MCF 10A (cell line): ENCODE data around the gene PRKCZ. TPM values are rescaled to one million over a fixed set of nuclear protein-coding genes. Genes with fewer than 3 reads are reported as not detected.
A peak's percentile ranks its signal among the peaks of the same experiment; 100 is the strongest.

Experiments used
- BruUV-seq: library from RNA; stranded (reverse); fragments of 400-500 nt; replicated peaks from 2 replicates; lab custom pipeline; 2021; lab: Mats Ljungman, UMichigan
- CTCF ChIA-PET: fragments of 300-600 bp; sonication (Branson Sonifier 250); formaldehyde crosslinking; extraction: SDS; loops from one replicate; lab custom pipeline; 2021; ENCODE audit warnings: antibody characterized with exemption, inconsistent platforms; lab: Yijun Ruan, JAX
- POLR2A ChIA-PET: fragments of 300-600, 350-650 bp; sonication (Branson Sonifier 250); formaldehyde crosslinking; extraction: SDS; loops from one replicate; lab custom pipeline; 2020; ENCODE audit warnings: antibody characterized with exemption, inconsistent platforms; lab: Yijun Ruan, JAX
- DNase-seq: peaks from one replicate; pipeline ENCODE4 v3.0.0-alpha.2; 2018; ENCODE audit not compliant: unreplicated experiment
- H3K27ac Mint-ChIP-seq: one replicate; pipeline ENCODE4 v1.8.0; 2022; ENCODE audit warnings: mild to moderate bottlenecking, low read depth, mixed read lengths; ENCODE audit not compliant: unreplicated experiment
- H3K27me3 Mint-ChIP-seq: one replicate; pipeline ENCODE4 v1.8.0; 2022; ENCODE audit warnings: mixed read lengths; ENCODE audit not compliant: insufficient read depth, unreplicated experiment
- H3K36me3 Mint-ChIP-seq: one replicate; pipeline ENCODE4 v1.8.0; 2022; ENCODE audit warnings: mild to moderate bottlenecking, moderate library complexity, mixed read lengths; ENCODE audit not compliant: insufficient read depth, unreplicated experiment
- H3K4me1 Mint-ChIP-seq: one replicate; pipeline ENCODE4 v1.8.0; 2022; ENCODE audit warnings: mixed read lengths; ENCODE audit not compliant: insufficient read depth, unreplicated experiment
- H3K4me3 Mint-ChIP-seq: one replicate; pipeline ENCODE4 v1.8.0; 2022; ENCODE audit warnings: mild to moderate bottlenecking, moderate library complexity, mixed read lengths; ENCODE audit not compliant: unreplicated experiment
- H3K9me3 Mint-ChIP-seq: one replicate; pipeline ENCODE4 v1.8.0; 2022; ENCODE audit warnings: mixed read lengths; ENCODE audit not compliant: unreplicated experiment
- CTCF ChIP-seq: fragments of 200-600 bp; IDR thresholded peaks from one replicate; pipeline ENCODE4 v1.8.0; 2022; ENCODE audit warnings: antibody characterized with exemption, mild to moderate bottlenecking; ENCODE audit not compliant: unreplicated experiment
- intact Hi-C: fragments of 100-400 bp; cut with micrococcal nuclease; formaldehyde crosslinking; loops from 2 replicates; pipeline ENCODE4 v1.14.1; 2022
- total RNA-seq: library from RNA; stranded (reverse); gene quantifications from 2 replicates; pipeline ENCODE4 v1.2.3, GENCODE V29; 2022

Gene PRKCZ
- total RNA-seq, 1 experiment from 2014 or later, result 24.9 TPM

GRCh38 chr1:2009101-2010053, 40.8 kb upstream of the PRKCZ start:
- peaks cover 15% of the 10 kb centered on the region for H3K27me3 Mint-ChIP-seq

GRCh38 chr1:2014181-2014580, 36.0 kb upstream of the PRKCZ start:
- ChIA-PET CTCF (no interaction called here), POLR2A (no interaction called here)
- no peak for DNase-seq
- TF ChIP-seq CTCF, result no peak
- no TSS peak for BruUV-seq
- Mint-ChIP-seq H3K36me3 (no peaks in the 10 kb centered on the region), H3K27ac (no peak overlapping the region), H3K9me3 (no peaks in the 10 kb centered on the region), H3K27me3 (peaks cover 38% of the 10 kb centered on the region), H3K4me1 (peaks cover 9% of the 10 kb centered on the region), H3K4me3 (no peak overlapping the region)
- intact Hi-C loops, result no loop called here

More at GRCh38 chr1:2009101-2010053, 40.8 kb upstream of the PRKCZ start:
- intact Hi-C loops, result no loop called here
- POLR2A ChIA-PET, result no interaction called here
- no peak overlapping the region for H3K27ac Mint-ChIP-seq
- H3K4me1 Mint-ChIP-seq, result no peaks in the 10 kb centered on the region
- CTCF ChIA-PET, result interaction anchor here (1.0 kb wide), 1 partner anchor 35 kb away, joined by 5 read pairs; no protein-coding TSS in a partner anchor
- no peak for TF ChIP-seq CTCF
- no peaks in the 10 kb centered on the region for H3K36me3 Mint-ChIP-seq
- DNase-seq, result no peak
- H3K4me3 Mint-ChIP-seq, result no peak overlapping the region
- H3K9me3 Mint-ChIP-seq, result no peaks in the 10 kb centered on the region
- no TSS peak for BruUV-seq

- peaks cover 9% of the 10 kb centered on the region for H3K4me1 Mint-ChIP-seq
- peak overlapping the region; percentile 15 for H3K4me3 Mint-ChIP-seq
- no peaks in the 10 kb centered on the region for H3K9me3 Mint-ChIP-seq
- ChIA-PET POLR2A (interaction anchor here (0.7 kb wide), 1 partner anchor 8 kb away, joined by 3 read pairs; no protein-coding TSS in a partner anchor), CTCF (interaction anchor here (0.8 to 1.0 kb wide), 2 partner anchors 32 to 71 kb away, joined by 3 to 5 read pairs; no protein-coding TSS in a partner anchor)
- BruUV-seq, result no TSS peak
- no peak for TF ChIP-seq CTCF
- H3K27me3 Mint-ChIP-seq, result peaks cover 33% of the 10 kb centered on the region
- peak; percentile 72 for DNase-seq
- no peak overlapping the region for H3K27ac Mint-ChIP-seq
- intact Hi-C loops, result no loop called here
- H3K36me3 Mint-ChIP-seq, result no peaks in the 10 kb centered on the region
Observed at GRCh38 chr1:2014741-2015735, 35.2 kb upstream of the PRKCZ start.
